GM13977 (cell line): ENCODE measurements around the gene CCDC13.

Source experiments
- DNase-seq: peaks from one replicate; pipeline ENCODE4 v3.0.0; 2012; ENCODE audit warnings: low spot score
- CTCF ChIP-seq: IDR thresholded peaks from 2 replicates; pipeline ENCODE4 v1.5.1; 2012; ENCODE audit warnings: mild to moderate bottlenecking, control low read depth; ENCODE audit not compliant: insufficient read depth; ENCODE audit errors: extremely low read depth, missing control alignments
- in situ Hi-C: fragments of 300-500 bp; cut with MboI; formaldehyde crosslinking; loops from one replicate; pipeline ENCODE4 v1.12.0; 2022; ENCODE audit warnings: low sequenced_read_pairs, low pct_unique_long_range_greater_than_20kb, mixed read lengths, inconsistent platforms; ENCODE audit not compliant: unreplicated experiment

Gene CCDC13

GRCh38 chr3:42780892-42781700, 8.0 kb upstream of the CCDC13 start:
- peak; percentile 61 for TF ChIP-seq CTCF
- in situ Hi-C loops, result no loop called here
- DNase-seq, result peak; percentile 63

GRCh38 chr3:42780398-42780797, 7.3 kb upstream of the CCDC13 start:
- no peak for DNase-seq
- in situ Hi-C loops, result no loop called here
- no peak for TF ChIP-seq CTCF

- in situ Hi-C loops, result no loop called here
- DNase-seq, result no peak
- no peak for TF ChIP-seq CTCF
These were observed 5.6 kb upstream of the CCDC13 start for GRCh38 chr3:42778644-42779043.

GRCh38 chr3:42773409-42773751, 327 bp upstream of the CCDC13 start:
- no peak for TF ChIP-seq CTCF
- DNase-seq, result no peak
- in situ Hi-C loops, result no loop called here

GRCh38 chr3:42771271-42771670, 1.8 kb downstream of the CCDC13 start:
- in situ Hi-C loops, result no loop called here
- no peak for DNase-seq

GRCh38 chr3:42769477-42770131, 3.4 kb downstream of the CCDC13 start:
- in situ Hi-C loops, result no loop called here
- TF ChIP-seq CTCF, result no peak
- DNase-seq, result no peak

More at GRCh38 chr3:42771271-42771670, 1.8 kb downstream of the CCDC13 start:
- no peak for TF ChIP-seq CTCF
